ENCODE results near the gene CHAC2. TPM values are rescaled to one million over a fixed set of nuclear protein-coding genes. Genes with fewer than 3 reads are reported as not detected.
A peak's percentile ranks its signal among the peaks of the same experiment; 100 is the strongest.

The CHAC2 gene
- total and polyA plus RNA-seq, 2 of the 4 experiments (the other 2 are of a cell fraction), result 2.4 to 3.9 TPM

GRCh38 chr2:53752385-53752784 lies 15.2 kb upstream of the CHAC2 start:
- in situ Hi-C loops (cut with MboI; ENCODE audit: low sequenced_read_pairs) (no loop called here), dilution Hi-C loops (cut with HindIII; ENCODE audit: low sequenced_read_pairs, unreplicated experiment) (no loop called here), intact Hi-C loops (cut with micrococcal nuclease) (no loop called here)
- H4K20me1 ChIP-seq (ENCODE audit: insufficient read depth, low read length), result no peaks in the 10 kb centered on the region
- peak overlapping the region; percentile 34; the same call in 1 of the 2 replicates for H3K23ac ChIP-seq (ENCODE audit: low read depth, low read length)
- no peaks in the 10 kb centered on the region; the same call in 1 of the 2 replicates for H3K9me3 ChIP-seq (ENCODE audit: control insufficient read depth, insufficient read depth, low read length)
- peak overlapping the region; percentile 41 for H2BK5ac ChIP-seq (ENCODE audit: low read depth, low read length, poor library complexity, severe bottlenecking)
- H3K79me1 ChIP-seq (ENCODE audit: low read depth in 1 of 2, low read length in 2 of 2), result peaks cover 0 to 9% of the 10 kb centered on the region in 2 experiments; a peak in 2 of 4 replicates
- peak overlapping the region; percentile 60; the same call in 2 of the 3 replicates for H2BK15ac ChIP-seq (ENCODE audit: low read depth, low read length)
- no peak overlapping the region for H3K18ac ChIP-seq (ENCODE audit: low read depth, low read length)
- BruUV-seq (replicated peaks), result no TSS peak
- no peak overlapping the region for H3K14ac ChIP-seq (replicated peaks; ENCODE audit: low read depth, low read length)
- no peaks in the 10 kb centered on the region for H3K4me1 ChIP-seq (ENCODE audit: control insufficient read depth, insufficient read depth, low read length)
- H4K5ac ChIP-seq (ENCODE audit: low read depth, low read length), result no peak overlapping the region
- TF ChIP-seq NFE2L2 (IDR thresholded peaks at IDR 0.05; ENCODE audit: low read depth, low read length), result no peak
- no peak for TF ChIP-seq POLR2A (IDR thresholded peaks at IDR 0.05; ENCODE audit: low read depth, low read length)
- no peak for TF ChIP-seq MAFK (IDR thresholded peaks at IDR 0.05; ENCODE audit: low read depth, low read length)
- no peak for TF ChIP-seq RCOR1 (IDR thresholded peaks at IDR 0.05; ENCODE audit: insufficient replicate concordance, low read length)
- no peak for TF ChIP-seq MAZ (IDR thresholded peaks at IDR 0.05; ENCODE audit: borderline replicate concordance, low read depth, low read length)
- no peak for TF ChIP-seq CTCF (conservative IDR thresholded peaks at IDR 0.05; ENCODE audit: low read depth, low read length)
- TF ChIP-seq RFX5 (IDR thresholded peaks at IDR 0.05; ENCODE audit: low read depth, low read length), result no peak
- no peak for TF ChIP-seq SMC3 (IDR thresholded peaks at IDR 0.05; ENCODE audit: low read depth, low read length)
- no peak for TF ChIP-seq MXI1 (IDR thresholded peaks at IDR 0.05; ENCODE audit: borderline replicate concordance, low read depth, low read length)
- no peak for TF ChIP-seq RAD21 (IDR thresholded peaks at IDR 0.05; ENCODE audit: low read length)
- no peak overlapping the region for H3K4me2 ChIP-seq (ENCODE audit: low read depth, low read length)
- ATAC-seq (ENCODE audit: low read depth) (no peak), DNase-seq (no peak)
- POLR2A ChIA-PET (ENCODE audit: unreplicated experiment), result no interaction called here
- H3K9ac ChIP-seq (ENCODE audit: low read depth, low read length), result no peak overlapping the region
- H2AK5ac ChIP-seq (ENCODE audit: low read depth, low read length), result 0 out of 2 replicates have a peak overlapping the region, but pooled peaks have one; percentile 38
- no peak overlapping the region for H3K27ac ChIP-seq (ENCODE audit: insufficient read depth, low read length)
- H3K36me3 ChIP-seq (ENCODE audit: control insufficient read depth, insufficient read depth, low read length), result peaks cover 11% of the 10 kb centered on the region
- H3K9me1 ChIP-seq (ENCODE audit: insufficient read depth, low read length), result peaks cover 4% of the 10 kb centered on the region; the same call in 1 of the 2 replicates
- H3K4ac ChIP-seq (ENCODE audit: low read depth, low read length), result peak overlapping the region; percentile 35
- H4K91ac ChIP-seq (ENCODE audit: insufficient read depth, low read depth, low read length), result no peak overlapping the region
- WGBS, 2 experiments (ENCODE audit: extremely low coverage in 2 of 2, insufficient read length in 1 of 2), result no CpG with 5 or more reads among the region's 4 CpGs
- H2AFZ ChIP-seq (replicated peaks; ENCODE audit: low read length, poor library complexity), result no peak overlapping the region
- 0 out of 4 replicates have a peak overlapping the region, but pooled peaks of 1 of the 2 experiments have one; percentile 5 for H4K8ac ChIP-seq (ENCODE audit: low read depth in 2 of 2, low read length in 2 of 2)
- 0 out of 2 replicates have a peak overlapping the region, but pooled peaks have one; percentile 29 for H2BK20ac ChIP-seq (ENCODE audit: low read depth, low read length)
- no peak overlapping the region for H3K56ac ChIP-seq (ENCODE audit: extremely low read depth, insufficient read depth, low read length)
- H2BK120ac ChIP-seq (ENCODE audit: low read depth, low read length), result peak overlapping the region; percentile 46; the same call in 1 of the 2 replicates
- H3K27me3 ChIP-seq (ENCODE audit: control insufficient read depth, insufficient read depth, low read length), result no peaks in the 10 kb centered on the region
- H3K4me3 ChIP-seq (ENCODE audit: insufficient read depth, low read depth, low read length), result no peak overlapping the region
- peak overlapping the region; percentile 48 for H2AK9ac ChIP-seq (replicated peaks; ENCODE audit: low read depth, low read length, poor library complexity)
- CTCF ChIA-PET, result interaction anchor here (0.7 kb wide), 1 partner anchor 10 kb away, joined by 3 read pairs; no protein-coding TSS in a partner anchor

Measured in IMR-90 (cell line).